GM19468 (cell line): Measurements from ENCODE around the gene HAPSTR1.
"Not testable (repeated sequence)": the region's sequence is repeated elsewhere in the genome, so short reads cannot be mapped to it uniquely, and the experiment has no call there.

Experiments used
- ATAC-seq: cut with Tn5 transposase; IDR thresholded peaks from one replicate; pipeline ENCODE4 v1.9.1; 2021; ENCODE audit warnings: mild to moderate bottlenecking, moderate library complexity, moderate number of reproducible peaks; ENCODE audit not compliant: unreplicated experiment; ENCODE audit errors: extremely low read depth

Gene HAPSTR1, protein sequence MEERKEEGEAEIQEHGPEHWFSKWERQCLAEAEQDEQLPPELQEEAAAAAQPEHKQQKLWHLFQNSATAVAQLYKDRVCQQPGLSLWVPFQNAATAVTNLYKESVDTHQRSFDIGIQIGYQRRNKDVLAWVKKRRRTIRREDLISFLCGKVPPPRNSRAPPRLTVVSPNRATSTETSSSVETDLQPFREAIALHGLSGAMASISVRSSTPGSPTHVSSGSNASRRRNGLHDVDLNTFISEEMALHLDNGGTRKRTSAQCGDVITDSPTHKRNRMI

GRCh38 chr16:9090960-9091866 is at the start of gene HAPSTR1:
HAPSTR1 (plus strand) TSS chr16:9091644; CDS start chr16:9092045, 401 bp downstream.
- peak; percentile 85 for ATAC-seq

- ATAC-seq, result no peak
Observed at GRCh38 chr16:9042533-9042932, 48.9 kb upstream of the HAPSTR1 start.

DNA sequence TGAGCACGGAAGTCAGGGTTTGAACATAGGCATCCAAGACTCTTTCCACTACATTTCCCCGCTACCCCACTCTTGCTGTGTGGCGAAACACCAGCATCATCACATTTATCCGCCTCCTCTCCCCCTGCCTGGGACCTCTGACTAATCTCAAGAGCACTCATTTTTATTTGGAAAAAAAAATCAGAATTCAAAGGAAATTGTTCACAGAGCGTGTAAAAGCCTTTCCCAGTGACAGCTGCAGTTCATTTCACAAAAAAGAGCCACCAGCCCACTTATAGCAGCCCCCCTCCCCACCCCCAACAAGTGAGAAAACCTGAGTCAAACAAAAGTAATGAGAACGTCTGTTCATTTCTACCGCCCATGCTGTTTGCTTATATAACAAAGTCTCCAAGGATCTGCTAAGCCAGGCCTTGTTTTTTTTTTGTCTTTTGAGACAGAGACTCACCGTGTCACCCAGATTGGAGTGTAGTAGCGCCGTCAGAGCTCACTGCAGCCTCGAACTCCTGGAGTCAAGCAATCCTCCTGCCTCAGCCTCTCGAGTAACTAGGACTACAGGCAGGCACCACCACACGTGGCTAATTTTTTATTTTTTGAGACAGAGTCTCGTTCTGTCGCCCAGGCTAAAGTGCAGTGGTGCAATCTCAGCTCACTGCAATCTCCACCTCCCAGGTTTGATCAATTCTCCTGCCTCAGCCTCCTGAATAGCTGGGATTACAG is 48.3 kb upstream of the HAPSTR1 start:
- ATAC-seq, result no peak

DNA sequence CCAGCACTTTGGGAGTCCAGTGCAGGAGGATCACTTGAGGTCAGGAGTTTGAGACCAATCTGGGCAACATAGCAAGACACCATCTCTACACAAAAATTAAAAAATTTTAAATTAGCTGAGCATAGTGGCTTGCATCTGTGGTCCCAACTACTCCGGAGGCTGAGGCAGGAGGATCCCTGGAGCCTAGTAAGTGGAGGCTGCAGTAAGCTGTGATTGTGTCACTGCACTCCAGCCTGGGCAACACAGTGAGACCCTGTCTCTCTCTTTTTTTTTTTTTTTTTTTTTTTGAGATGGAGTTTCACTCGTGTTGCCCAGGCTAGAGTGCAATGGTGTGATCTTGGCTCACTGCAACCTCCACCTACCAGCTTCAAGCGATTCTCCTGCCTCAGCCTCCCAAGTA is 45.9 kb upstream of the HAPSTR1 start:
- ATAC-seq, result not testable (repeated sequence)

GRCh38 chr16:9046667-9047055 is 44.8 kb upstream of the HAPSTR1 start:
- no peak for ATAC-seq

GRCh38 chr16:9047689-9048301 is 43.6 kb upstream of the HAPSTR1 start:
- ATAC-seq, result no peak

- no peak for ATAC-seq
Observed at GRCh38 chr16:9048302-9048700, 43.1 kb upstream of the HAPSTR1 start.

DNA sequence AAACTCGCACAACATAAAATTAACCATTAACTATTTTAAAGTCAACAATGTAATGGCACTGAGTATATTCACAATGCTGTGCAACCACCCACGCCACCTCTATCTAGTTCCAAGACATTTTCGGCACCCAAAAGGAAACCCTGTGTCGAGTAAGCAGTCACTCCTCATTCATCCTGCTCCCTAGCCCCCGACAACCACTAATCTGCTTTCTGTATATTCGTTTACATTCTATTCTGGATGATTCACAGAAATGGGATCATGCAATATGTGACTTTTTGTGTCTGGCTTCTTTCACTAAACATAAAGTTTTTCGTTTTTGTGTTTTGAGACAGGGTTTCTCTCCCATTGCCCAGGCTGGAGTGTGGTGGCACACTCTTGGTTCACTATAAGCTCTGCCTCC is 42.2 kb upstream of the HAPSTR1 start:
- ATAC-seq, result no peak

DNA sequence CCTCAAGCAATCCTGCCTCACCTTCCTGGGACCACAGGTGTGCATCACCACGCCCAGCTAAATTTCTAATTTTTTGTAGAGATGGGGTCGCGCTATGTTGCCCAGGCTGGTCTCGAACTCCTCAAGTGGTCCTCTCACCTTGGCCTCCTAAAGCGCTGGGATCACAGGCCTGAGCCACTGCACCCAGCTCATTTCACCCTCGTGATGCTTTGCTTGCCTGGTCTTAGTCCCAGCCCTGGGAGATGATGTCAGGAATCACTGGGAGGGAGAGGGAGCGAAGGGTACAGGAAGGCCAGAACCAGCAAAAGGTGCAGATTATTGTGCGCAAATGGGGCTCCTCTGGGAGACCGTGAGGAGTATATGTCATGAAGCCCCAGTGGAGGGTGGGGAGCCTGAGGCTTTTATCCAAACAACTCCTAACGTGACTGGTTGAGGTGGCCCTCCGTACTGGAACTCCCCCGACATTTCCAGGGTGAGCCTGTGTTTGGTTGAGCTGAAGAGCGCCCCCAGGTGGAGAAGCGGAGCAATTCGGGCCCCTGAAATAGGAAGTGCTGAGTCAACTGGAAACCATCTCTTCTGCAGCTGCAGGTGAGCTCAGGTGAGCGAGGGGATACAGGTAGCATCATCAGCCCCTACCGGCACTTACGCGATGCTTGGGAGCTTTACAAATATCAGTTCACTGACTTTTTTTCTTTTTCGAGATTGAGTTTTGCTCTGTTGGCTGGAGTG is 41.2 kb upstream of the HAPSTR1 start:
- ATAC-seq, result no peak

DNA sequence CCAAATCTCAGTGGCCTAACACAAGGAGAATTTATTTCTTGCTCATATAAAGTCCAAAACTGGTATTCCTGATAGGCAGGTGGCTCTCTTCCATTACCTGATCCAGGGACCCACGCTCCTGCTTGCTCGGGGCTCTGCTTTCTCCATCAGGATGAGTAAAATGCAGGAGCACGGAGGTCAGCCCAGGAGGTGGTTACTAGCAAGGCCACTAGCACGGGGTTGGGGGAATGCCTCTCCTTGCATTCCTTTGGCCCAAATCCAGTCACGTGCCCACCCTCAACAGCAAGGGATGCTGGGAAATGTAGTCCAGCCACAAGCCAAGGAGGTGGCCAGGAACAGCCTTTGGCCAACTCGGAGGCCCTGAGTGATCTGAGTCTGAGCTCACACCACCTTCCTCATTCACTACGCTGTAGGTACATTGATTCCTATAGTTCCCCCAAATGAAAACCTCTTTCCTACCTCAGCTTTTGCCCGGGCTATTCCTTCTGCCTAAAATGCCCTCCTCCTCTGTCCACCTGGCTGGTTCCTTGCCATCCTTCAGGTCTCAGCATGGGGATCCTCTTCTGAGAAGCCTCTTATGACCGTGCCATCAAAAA is 38.3 kb upstream of the HAPSTR1 start:
- ATAC-seq, result no peak

DNA sequence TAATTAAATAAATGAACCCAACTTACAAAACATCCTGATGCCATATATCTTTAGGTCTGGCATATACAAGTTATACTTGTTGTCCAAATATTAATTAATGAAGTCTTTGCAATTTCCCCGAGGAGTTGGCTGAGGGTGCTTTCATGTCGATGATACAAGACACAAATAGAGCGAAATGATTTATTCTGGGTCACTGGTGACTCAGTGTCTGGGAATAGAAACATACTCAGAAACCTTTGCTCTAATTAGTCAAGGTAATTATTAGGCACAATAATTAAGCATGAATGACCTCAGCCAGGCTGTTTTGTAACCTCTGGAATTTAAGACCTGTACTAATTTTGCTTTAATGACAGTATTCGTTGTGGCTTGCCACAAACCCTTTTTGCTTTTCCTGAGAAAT is 37.0 kb upstream of the HAPSTR1 start:
- no peak for ATAC-seq

DNA sequence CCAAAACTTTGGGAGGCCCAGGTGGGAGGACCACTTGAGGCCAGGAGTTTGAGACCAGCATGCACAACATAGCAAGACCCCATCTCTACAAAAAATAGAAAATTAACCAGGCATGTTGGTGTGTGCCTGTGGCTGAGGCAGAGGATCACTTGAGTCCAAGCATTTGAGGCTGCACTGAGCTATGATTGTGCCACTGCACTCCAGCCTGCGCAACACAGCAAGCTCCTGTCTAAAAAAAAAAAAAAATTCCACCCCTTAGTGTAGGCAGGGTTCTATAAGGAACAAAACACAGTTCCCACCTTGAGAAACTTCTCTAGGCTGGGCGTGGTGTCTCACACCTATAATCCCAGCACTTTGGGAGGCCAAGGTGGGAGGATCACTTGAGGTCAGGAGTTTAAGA is 36.3 kb upstream of the HAPSTR1 start:
- no peak for ATAC-seq

- ATAC-seq, result no peak
Observed at GRCh38 chr16:9055661-9056060, 35.8 kb upstream of the HAPSTR1 start.

- no peak for ATAC-seq
Observed at GRCh38 chr16:9056061-9056460, 35.4 kb upstream of the HAPSTR1 start.

- ATAC-seq, result no peak
Observed at GRCh38 chr16:9058211-9058610, 33.2 kb upstream of the HAPSTR1 start.

GRCh38 chr16:9060225-9060624 is 31.2 kb upstream of the HAPSTR1 start:
- no peak for ATAC-seq

GRCh38 chr16:9061358-9061813 is 30.1 kb upstream of the HAPSTR1 start:
- ATAC-seq, result peak; percentile 63

DNA sequence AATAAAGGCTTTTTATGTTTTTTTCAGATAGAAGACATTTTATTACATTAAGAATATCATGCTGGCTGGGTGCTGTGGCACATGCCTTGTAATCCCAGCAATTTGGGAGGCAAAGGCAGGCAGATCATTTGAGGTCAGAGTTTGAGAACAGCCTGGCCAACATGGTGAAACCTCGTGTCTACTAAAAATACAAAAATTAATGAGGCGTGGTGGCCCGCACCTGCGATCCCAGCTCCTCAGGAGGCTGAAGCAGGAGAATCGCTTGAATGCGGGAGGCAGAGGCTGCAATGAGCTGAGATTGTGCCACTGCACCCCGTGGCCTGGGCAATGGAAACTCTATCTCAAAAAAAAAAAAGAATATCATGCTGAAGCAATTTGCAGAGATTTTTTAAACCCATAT is 29.1 kb upstream of the HAPSTR1 start:
- no peak for ATAC-seq

DNA sequence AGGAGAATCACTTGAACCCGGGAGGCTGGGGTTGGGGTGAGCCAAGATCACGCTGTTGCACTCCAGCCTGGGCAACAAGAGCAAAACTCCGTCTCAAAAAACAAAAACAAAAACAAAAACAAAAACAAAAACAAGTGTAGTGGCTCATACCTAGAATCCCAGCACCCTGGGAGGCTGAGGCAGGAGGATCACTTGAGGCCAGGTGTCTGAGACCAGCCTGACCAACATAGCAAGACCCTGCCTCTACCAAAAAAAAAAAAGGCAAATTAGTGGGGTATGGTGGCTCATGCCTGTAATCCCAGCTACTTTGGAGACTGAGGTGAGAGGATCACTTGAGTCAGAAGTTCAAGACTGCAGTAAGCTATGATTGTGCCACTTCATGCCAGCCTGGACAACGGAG is 26.4 kb upstream of the HAPSTR1 start:
- no peak for ATAC-seq
